Gastrocnemius medialis (tissue), 4 donors: ENCODE measurements around the gene PRKAG1. TPM values are rescaled to one million over a fixed set of nuclear protein-coding genes. Genes with fewer than 3 reads are reported as not detected.
A peak's percentile ranks its signal among the peaks of the same experiment; 100 is the strongest.

Source experiments
- ATAC-seq, 2 donors: fragments of 150-250 bp; one replicate each; pipeline ENCODE4 v1.9.1; 2016
- DNase-seq, 2 donors: peaks; one replicate each; pipeline ENCODE4 v3.0.0-alpha.2; 2019
- H3K27ac ChIP-seq, 4 donors: fragments of 200-600 bp; sonication (generic); 1 replicate in 1 of 4; 2 replicates in 3 of 4; pipeline ENCODE4 v1.5.1; 2016 to 2018; ENCODE audit warnings: mild to moderate bottlenecking in 2 of 4, moderate library complexity in 1 of 4
- H3K27me3 ChIP-seq, 3 donors: fragments of 200-600 bp; sonication (generic) in 2 of 3; 1 replicate in 1 of 3; 2 replicates in 2 of 3; pipeline versions ENCODE4 v1.5.1 to v1.6.0; 2016 to 2019; ENCODE audit warnings: mild to moderate bottlenecking in 1 of 3, moderate library complexity in 1 of 3
- H3K36me3 ChIP-seq, 2 donors: fragments of 200-600 bp; sonication (generic) in 1 of 2; one replicate each; pipeline ENCODE4 v1.5.1; 2017 to 2018
- H3K4me1 ChIP-seq, 2 donors: fragments of 200-600 bp; sonication (generic) in 1 of 2; one replicate each; pipeline ENCODE4 v1.5.1; 2016 to 2017; ENCODE audit warnings: mild to moderate bottlenecking in 2 of 2
- H3K4me3 ChIP-seq, 4 donors: fragments of 200-600 bp; sonication (generic) in 3 of 4; 1 replicate in 1 of 4; 2 replicates in 3 of 4; pipeline ENCODE4 v1.5.1; 2016 to 2019; ENCODE audit warnings: mild to moderate bottlenecking in 2 of 4
- H3K9me3 ChIP-seq, 3 donors: fragments of 200-600 bp; sonication (generic) in 2 of 3; 1 replicate in 1 of 3; 2 replicates in 2 of 3; pipeline ENCODE4 v1.5.1; 2016 to 2019
- POLR2A ChIP-seq, 2 donors: fragments of 450-650 bp; IDR thresholded peaks; one replicate each; pipeline ENCODE4 v1.6.1; 2017; ENCODE audit warnings: antibody characterized with exemption in 2 of 2, mild to moderate bottlenecking in 2 of 2, moderate library complexity in 2 of 2
- in situ Hi-C, 4 donors: fragments of 200-750 bp; cut with MboI; loops; one replicate each; pipeline versions ENCODE4 v1.15.0 to v1.8.0; 2017; ENCODE audit warnings: low sequenced_read_pairs in 4 of 4
- intact Hi-C: fragments of 100-400 bp; cut with DNase I; formaldehyde crosslinking; loops from one replicate; pipeline ENCODE4 v1.15.1; 2023; ENCODE audit warnings: low total_unique reads
- total RNA-seq, 4 donors: library from RNA; depleted of rRNA; stranded (reverse); fragments of >200 nt; gene quantifications; one replicate each; pipeline versions ENCODE4 v1.1.0 to v1.2.3, GENCODE V29; 2016
- TF ChIP-seq, protein P1 (sequence below), 5 experiments: fragments of 450-650 bp in 3 of 5; fragments of 200-600 bp in 2 of 5; sonication (generic) in 2 of 5; IDR thresholded peaks in 4 of 5; conservative IDR thresholded peaks in 1 of 5; 1 replicate in 4 of 5; 2 replicates in 1 of 5; pipeline ENCODE4 v1.5.1; 2016 to 2019; ENCODE audit warnings: antibody characterized with exemption in 5 of 5, mild to moderate bottlenecking in 3 of 5, moderate library complexity in 3 of 5

The PRKAG1 gene
- total RNA-seq, 4 donors from 2014 or later = 67.4 to 97.7 (median 83.9) TPM

DNA sequence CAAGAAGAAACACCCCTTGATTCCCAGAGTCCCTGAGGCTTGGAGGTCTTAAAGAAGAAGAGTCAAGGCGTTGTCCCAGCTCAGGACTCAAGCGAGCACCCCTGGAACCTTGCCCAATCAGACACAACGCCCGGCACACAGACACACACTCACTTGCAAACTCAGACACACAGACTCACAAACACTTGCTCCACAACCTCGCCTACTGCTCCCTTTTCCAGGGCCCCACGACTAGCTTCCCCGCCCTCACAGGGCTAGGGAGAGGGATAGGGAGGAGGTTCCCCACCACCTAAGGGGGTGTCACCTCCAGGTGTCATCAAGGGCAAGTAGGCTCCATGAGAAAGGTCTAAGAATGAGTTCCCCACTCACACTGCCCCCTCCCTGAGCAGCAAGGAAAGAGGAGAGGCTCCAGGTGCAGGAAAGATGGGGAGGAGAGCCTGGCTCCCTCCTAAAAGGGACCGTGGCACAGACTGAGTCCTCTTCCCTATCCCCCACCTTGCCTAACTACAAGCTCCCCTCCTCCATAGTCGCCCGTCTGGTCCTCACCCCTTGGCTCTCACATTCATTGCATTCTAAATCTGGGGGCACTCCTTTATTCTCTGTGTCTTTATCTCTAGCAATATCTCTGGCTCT, 47.8 kb downstream of the PRKAG1 start:
- DNase-seq (no peak), ATAC-seq (no peak)
- no peaks in the 10 kb centered on the region for H3K36me3 ChIP-seq
- peaks cover 7 to 9% of the 10 kb centered on the region in 2 donors for H3K4me1 ChIP-seq
- peaks cover 55 to 65% (median 61%) of the 10 kb centered on the region in 3 donors for H3K27me3 ChIP-seq
- peak overlapping the region in 2 of 4 donors; percentile 27 to 30 for H3K4me3 ChIP-seq
- intact Hi-C loops (no loop called here), in situ Hi-C loops (no loop called here)
- H3K27ac ChIP-seq = no peak overlapping the region
- no peak for TF ChIP-seq POLR2A (IDR thresholded peaks at IDR 0.05)
- TF ChIP-seq, protein P1, sequence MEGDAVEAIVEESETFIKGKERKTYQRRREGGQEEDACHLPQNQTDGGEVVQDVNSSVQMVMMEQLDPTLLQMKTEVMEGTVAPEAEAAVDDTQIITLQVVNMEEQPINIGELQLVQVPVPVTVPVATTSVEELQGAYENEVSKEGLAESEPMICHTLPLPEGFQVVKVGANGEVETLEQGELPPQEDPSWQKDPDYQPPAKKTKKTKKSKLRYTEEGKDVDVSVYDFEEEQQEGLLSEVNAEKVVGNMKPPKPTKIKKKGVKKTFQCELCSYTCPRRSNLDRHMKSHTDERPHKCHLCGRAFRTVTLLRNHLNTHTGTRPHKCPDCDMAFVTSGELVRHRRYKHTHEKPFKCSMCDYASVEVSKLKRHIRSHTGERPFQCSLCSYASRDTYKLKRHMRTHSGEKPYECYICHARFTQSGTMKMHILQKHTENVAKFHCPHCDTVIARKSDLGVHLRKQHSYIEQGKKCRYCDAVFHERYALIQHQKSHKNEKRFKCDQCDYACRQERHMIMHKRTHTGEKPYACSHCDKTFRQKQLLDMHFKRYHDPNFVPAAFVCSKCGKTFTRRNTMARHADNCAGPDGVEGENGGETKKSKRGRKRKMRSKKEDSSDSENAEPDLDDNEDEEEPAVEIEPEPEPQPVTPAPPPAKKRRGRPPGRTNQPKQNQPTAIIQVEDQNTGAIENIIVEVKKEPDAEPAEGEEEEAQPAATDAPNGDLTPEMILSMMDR (IDR thresholded peaks at IDR 0.05 in 4 of 5, conservative IDR thresholded peaks at IDR 0.05 in 1 of 5) = no peak
- no peaks in the 10 kb centered on the region for H3K9me3 ChIP-seq

DNA sequence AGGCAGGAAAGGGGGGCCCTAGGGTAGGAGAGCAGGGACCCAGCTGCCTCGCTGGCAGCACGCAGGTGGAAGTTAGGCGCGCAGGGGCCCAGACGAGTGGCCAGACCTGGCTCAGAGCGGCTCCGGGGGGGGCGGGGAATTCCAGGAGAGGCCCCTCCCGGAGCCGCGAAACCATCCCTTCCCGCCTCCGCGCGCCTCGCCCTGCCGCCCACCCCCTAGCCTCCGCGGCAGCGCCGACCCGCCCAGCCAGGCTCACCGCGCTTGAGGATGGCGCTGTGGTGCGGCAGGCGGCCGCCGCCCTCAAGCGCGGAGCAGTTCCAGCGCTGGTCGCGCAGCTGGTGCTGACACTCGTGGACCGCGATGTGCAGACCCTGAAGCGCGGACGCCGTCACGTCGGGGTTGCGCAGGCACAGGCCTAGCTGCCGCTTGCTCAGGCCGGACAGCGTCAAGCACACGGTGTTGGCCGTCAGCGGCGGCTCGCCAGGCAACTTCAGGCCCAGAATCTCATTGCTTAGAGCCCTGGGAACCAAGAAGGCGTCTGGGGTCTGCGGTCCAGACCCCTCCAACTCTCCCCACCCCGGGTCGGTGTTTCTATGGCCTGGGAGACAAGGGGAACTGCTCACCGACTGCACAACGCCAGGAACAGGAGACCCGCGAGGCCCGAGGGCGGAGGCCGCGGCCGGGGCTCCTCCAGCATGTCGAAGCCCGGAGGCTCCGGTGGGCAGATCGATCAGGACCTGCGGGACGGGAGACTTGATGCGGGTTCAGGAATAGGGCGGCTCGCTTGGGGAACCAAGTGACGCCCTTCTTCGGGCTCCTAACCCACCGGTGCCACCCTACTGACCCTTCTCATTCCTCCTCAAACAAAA, 48.5 kb downstream of the PRKAG1 start:
- H3K9me3 ChIP-seq = no peaks in the 10 kb centered on the region
- peak overlapping the region in 2 of 4 donors; percentile 19 to 32 for H3K4me3 ChIP-seq
- no peaks in the 10 kb centered on the region for H3K36me3 ChIP-seq
- intact Hi-C loops = no loop called here
- DNase-seq (no peak), ATAC-seq (no peak)
- in situ Hi-C loops = no loop called here
- no peak overlapping the region for H3K27ac ChIP-seq
- TF ChIP-seq POLR2A (IDR thresholded peaks at IDR 0.05) = no peak
- TF ChIP-seq, protein P1 (IDR thresholded peaks at IDR 0.05 in 4 of 5, conservative IDR thresholded peaks at IDR 0.05 in 1 of 5) = no peak
- H3K4me1 ChIP-seq = peaks cover 7 to 9% of the 10 kb centered on the region in 2 donors
- peaks cover 47 to 59% (median 56%) of the 10 kb centered on the region in 3 donors for H3K27me3 ChIP-seq

DNA sequence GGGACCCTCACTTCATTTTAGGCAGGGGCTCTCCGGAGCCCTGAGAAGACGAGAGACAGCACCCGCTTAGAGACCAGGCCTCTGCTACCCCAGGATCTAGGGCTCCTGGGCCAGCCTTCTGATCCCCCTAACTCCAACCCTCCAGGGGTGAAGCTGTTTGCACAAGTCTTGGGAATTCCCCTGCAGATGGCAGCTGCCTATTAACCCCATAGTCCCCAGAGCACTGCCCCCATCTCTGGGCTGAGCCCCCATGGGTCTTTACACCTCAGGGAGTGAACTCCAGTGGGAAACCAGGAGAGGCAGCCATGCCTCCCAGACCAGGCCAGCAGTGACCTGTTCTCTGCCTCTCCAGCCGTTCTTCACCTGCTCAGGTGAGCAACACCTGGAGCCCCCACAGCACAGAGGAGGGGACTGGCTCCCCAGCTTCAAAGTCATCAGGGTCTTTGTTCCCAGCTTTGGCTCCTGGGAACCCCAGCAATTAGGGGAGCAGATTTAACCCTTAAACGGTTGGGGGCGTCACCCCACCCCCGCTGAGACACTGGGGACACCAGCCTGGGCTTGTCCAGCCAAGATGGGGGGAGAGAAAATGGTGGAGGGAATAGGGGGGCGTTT, 49.3 kb downstream of the PRKAG1 start:
- no peak overlapping the region for H3K27ac ChIP-seq
- peaks cover 47 to 53% (median 50%) of the 10 kb centered on the region in 3 donors for H3K27me3 ChIP-seq
- H3K4me3 ChIP-seq = no peak overlapping the region
- peaks cover 7 to 9% of the 10 kb centered on the region in 2 donors for H3K4me1 ChIP-seq
- no peak for DNase-seq
- TF ChIP-seq, protein P1 (IDR thresholded peaks at IDR 0.05 in 4 of 5, conservative IDR thresholded peaks at IDR 0.05 in 1 of 5) = no peak
- TF ChIP-seq POLR2A (IDR thresholded peaks at IDR 0.05) = no peak
- in situ Hi-C loops = no loop called here
- no peaks in the 10 kb centered on the region for H3K9me3 ChIP-seq
- intact Hi-C loops = no loop called here
- no peak for ATAC-seq
- no peaks in the 10 kb centered on the region for H3K36me3 ChIP-seq

DNA sequence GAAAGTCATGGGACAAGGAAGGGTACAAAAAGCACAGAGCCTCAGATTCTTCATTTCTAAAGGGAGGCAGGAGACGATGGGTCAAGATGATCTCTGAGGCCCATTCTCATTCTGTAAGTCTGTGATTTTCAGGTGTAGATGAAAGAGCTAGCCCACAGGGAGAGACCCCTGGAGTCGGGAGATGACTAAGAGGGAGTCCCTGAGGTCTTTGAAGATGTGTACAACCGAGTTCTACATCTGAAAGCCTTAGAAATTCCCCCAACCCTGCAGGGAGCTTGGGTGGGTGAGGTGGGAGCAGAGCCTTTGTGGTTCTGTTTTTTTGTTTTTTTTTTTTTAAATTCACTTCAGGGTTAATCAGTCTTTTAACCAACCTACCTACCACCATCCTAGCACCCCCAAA, 50.1 kb downstream of the PRKAG1 start:
- Histone ChIP-seq H3K27ac (no peak overlapping the region), H3K36me3 (no peaks in the 10 kb centered on the region), H3K27me3 (peaks cover 42 to 45% (median 42%) of the 10 kb centered on the region in 3 donors), H3K4me3 (no peak overlapping the region), H3K4me1 (peaks cover 7 to 9% of the 10 kb centered on the region in 2 donors), H3K9me3 (no peaks in the 10 kb centered on the region)
- no peak for ATAC-seq
- intact Hi-C loops = no loop called here
- no peak for DNase-seq
- no peak for TF ChIP-seq POLR2A (IDR thresholded peaks at IDR 0.05)
- TF ChIP-seq, protein P1 (IDR thresholded peaks at IDR 0.05 in 4 of 5, conservative IDR thresholded peaks at IDR 0.05 in 1 of 5) = no peak
- in situ Hi-C loops = no loop called here
